Dendritic cell treated with granulocyte-macrophage colony-stimulating factor and Interleukin-4, amounts not matched to agents 40 ng/mL and 50 ng/mL, for 4 days (primary cell): ENCODE measurements around the gene HDAC5.
A peak's percentile ranks its signal among the peaks of the same experiment; 100 is the strongest.
"Not testable (repeated sequence)": the region's sequence is repeated elsewhere in the genome, so short reads cannot be mapped to it uniquely, and the experiment has no call there.

Experiments used
- H3K27ac Mint-ChIP-seq: one replicate; pipeline ENCODE4 v1.8.0; 2022; ENCODE audit warnings: mild to moderate bottlenecking, mixed read lengths
- H3K27me3 Mint-ChIP-seq: one replicate; pipeline ENCODE4 v1.8.0; 2022; ENCODE audit warnings: mild to moderate bottlenecking, mixed read lengths
- H3K36me3 Mint-ChIP-seq: one replicate; pipeline ENCODE4 v1.8.0; 2022; ENCODE audit warnings: low read depth, mixed read lengths
- H3K4me1 Mint-ChIP-seq: one replicate; pipeline ENCODE4 v1.8.0; 2022; ENCODE audit warnings: low read depth, mixed read lengths
- H3K4me3 Mint-ChIP-seq: one replicate; pipeline ENCODE4 v1.8.0; 2022; ENCODE audit warnings: mild to moderate bottlenecking, moderate library complexity, mixed read lengths
- H3K9me3 Mint-ChIP-seq: one replicate; pipeline ENCODE4 v1.8.0; 2022; ENCODE audit warnings: mixed read lengths
- intact Hi-C: fragments of 100-400 bp; cut with micrococcal nuclease; formaldehyde crosslinking; loops from one replicate; pipeline ENCODE4 v1.15.0; 2022

Gene HDAC5

DNA sequence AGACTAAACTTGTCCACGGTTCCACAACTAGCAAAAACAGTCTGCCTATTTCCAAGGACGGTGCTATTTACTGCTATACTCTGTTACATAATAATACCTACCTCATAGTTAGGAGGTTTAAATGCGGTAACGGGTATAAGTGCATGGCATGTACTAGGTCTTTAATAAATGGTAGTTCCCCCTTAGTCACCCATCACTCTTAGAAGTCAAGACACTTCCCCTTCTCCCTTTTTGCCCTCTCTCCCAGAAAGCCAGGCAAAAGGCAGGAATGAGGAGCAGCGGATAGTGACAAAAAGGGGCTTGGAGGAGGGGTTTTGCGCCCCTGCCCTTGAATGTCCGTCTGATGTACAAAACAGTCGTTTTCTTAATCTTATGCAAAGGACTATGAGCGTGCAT lies 55.9 kb downstream of the HDAC5 start:
- Mint-ChIP-seq H3K27me3 (no peaks in the 10 kb centered on the region), H3K9me3 (no peaks in the 10 kb centered on the region), H3K36me3 (peaks cover 37% of the 10 kb centered on the region), H3K4me3 (no peak overlapping the region), H3K4me1 (peaks cover 67% of the 10 kb centered on the region), H3K27ac (peak overlapping the region; percentile 80)
- intact Hi-C loops = no loop called here

- Mint-ChIP-seq H3K4me1 (peaks cover 58% of the 10 kb centered on the region), H3K36me3 (peaks cover 48% of the 10 kb centered on the region), H3K27me3 (no peaks in the 10 kb centered on the region), H3K9me3 (no peaks in the 10 kb centered on the region), H3K27ac (peak within 1 kb of the TSS; percentile 80), H3K4me3 (peak within 1 kb of the TSS; percentile 94)
- intact Hi-C loops = no loop called here
These were observed 57.1 kb downstream of the HDAC5 start, which contains the start of gene LSM12 for GRCh38 chr17:44066204-44066930. LSM12 (minus strand) TSS chr17:44066671; CDS start chr17:44066587, 84 bp downstream.

- Mint-ChIP-seq H3K27ac (peak overlapping the region; percentile 80), H3K4me3 (peak overlapping the region; percentile 94), H3K9me3 (no peaks in the 10 kb centered on the region), H3K4me1 (peaks cover 53% of the 10 kb centered on the region), H3K36me3 (peaks cover 50% of the 10 kb centered on the region), H3K27me3 (no peaks in the 10 kb centered on the region)
- intact Hi-C loops = no loop called here
These were observed 57.7 kb downstream of the HDAC5 start for GRCh38 chr17:44065668-44066203.

GRCh38 chr17:44063704-44064639 lies 59.5 kb downstream of the HDAC5 start:
- Mint-ChIP-seq H3K4me3 (no peak overlapping the region), H3K4me1 (peaks cover 50% of the 10 kb centered on the region), H3K27ac (no peak overlapping the region), H3K36me3 (peaks cover 65% of the 10 kb centered on the region), H3K9me3 (no peaks in the 10 kb centered on the region), H3K27me3 (no peaks in the 10 kb centered on the region)
- intact Hi-C loops = no loop called here

DNA sequence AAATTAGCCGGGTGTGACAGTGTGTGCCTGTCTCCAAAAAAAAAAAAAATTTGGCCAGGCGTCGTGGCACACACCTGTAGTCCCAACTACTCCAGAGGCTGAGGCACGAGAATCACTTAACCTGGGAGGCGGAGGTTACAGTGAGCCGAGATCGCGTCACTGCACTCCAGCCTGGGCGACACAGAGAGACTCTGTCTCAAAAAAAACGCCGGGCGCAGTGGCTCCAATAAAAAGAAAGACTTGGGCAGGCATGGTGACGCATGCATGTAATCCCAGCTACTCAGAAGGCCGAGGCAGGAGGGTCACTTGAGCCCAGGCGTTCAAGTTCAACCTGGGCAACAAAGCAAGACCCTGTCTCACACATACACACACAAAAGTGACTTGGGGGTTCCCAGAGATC lies 60.6 kb downstream of the HDAC5 start:
- Mint-ChIP-seq H3K4me3 (no peak overlapping the region), H3K27me3 (no peaks in the 10 kb centered on the region), H3K9me3 (no peaks in the 10 kb centered on the region), H3K4me1 (peaks cover 43% of the 10 kb centered on the region), H3K27ac (no peak overlapping the region), H3K36me3 (peaks cover 76% of the 10 kb centered on the region)
- intact Hi-C loops = no loop called here

DNA sequence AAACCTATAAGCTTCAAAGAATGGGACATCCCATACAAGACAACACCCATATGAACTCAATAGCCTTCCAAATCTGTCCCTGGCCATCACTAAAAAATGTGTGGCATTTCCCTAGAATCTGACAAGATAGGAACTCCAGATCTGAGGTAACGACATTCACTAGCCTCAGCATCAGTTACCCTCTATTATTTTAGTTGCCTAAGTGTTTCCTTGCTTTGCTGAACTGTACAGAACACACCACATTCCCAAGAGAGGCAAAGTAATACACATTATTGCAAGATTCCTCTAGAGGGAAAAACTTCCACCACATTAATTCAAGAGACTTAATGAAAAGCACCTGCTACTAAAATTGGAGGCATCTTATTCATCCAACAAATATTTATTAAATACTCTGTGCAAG lies 62.0 kb downstream of the HDAC5 start:
- H3K9me3 Mint-ChIP-seq = no peaks in the 10 kb centered on the region
- no peaks in the 10 kb centered on the region for H3K27me3 Mint-ChIP-seq
- no peak overlapping the region for H3K27ac Mint-ChIP-seq
- peaks cover 30% of the 10 kb centered on the region for H3K4me1 Mint-ChIP-seq
- intact Hi-C loops = no loop called here
- H3K4me3 Mint-ChIP-seq = no peak overlapping the region
- H3K36me3 Mint-ChIP-seq = peaks cover 90% of the 10 kb centered on the region

DNA sequence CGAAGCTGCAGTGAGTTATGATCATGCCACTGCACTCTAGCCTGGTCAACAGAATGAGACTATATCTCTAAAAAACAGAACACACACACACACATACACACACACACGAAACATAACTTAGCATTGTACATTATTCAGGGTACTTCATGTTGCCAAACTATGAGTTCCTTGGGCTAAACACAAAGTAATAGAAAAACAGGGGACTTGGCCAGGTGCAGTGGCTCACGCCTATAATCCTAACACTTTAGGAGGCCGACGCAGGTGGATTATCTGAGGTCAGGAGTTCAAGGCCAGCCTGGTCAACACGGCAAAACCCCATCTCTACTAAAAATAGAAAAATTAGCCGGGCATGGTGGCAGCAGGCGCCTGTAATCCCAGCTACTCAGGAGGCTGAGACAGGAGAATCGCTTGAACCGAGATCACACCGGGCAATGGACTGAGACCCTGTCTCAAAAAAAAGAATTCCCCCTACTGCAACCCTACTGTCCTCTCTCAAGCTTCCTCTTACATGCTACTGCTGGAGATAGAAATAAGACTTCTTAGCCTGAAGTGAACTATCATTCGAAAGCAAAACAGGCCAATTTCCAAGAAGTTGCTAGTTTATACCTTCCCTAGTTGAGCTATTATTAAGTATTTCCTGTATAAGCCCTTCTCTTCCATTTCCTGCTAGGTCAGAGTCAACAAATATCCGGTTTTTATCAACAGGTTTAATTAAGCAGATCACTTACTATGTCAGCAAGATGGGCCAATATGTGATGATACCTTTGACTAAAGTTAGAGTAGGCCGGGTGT lies 64.1 kb downstream of the HDAC5 start:
- Mint-ChIP-seq H3K27me3 (no peaks in the 10 kb centered on the region), H3K9me3 (no peaks in the 10 kb centered on the region), H3K4me1 (peaks cover 28% of the 10 kb centered on the region), H3K36me3 (peaks cover 95% of the 10 kb centered on the region), H3K27ac (no peak overlapping the region), H3K4me3 (no peak overlapping the region)
- intact Hi-C loops = no loop called here

DNA sequence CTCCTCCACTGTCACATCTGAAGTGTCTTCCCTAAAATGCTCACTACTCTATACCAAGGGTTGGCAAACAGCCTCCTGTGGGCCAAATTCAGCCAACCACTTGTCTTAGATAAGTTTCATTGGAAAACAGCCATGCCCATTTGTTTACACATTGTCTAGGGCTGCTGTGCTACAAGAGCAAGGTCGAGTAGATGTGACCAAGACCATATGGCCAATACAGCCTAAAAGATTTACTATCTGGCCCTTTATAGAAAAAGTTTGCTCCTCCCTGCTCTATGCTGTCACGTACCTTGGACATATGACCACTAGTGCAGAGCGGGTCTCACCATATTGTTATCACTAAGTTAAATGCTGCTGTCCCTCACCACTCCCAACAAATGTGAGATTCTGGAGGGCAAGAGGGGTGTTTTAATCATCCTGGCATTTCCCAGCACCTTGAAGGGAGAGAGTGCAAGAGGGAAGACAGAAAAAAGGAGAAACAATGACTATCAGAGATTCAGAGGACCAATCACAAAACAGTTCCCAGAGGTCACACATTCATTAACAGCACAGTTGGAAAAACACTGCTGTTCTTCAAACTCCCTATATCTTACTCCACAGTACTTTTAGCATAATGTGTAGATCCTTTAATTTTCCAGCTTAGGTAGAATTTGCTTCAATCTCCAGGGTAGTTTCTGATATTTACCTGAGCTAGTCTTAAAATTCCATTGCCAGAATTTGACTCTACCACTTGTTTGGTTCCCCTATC lies 70.1 kb downstream of the HDAC5 start:
- H3K4me1 Mint-ChIP-seq = peaks cover 23% of the 10 kb centered on the region
- H3K27me3 Mint-ChIP-seq = no peaks in the 10 kb centered on the region
- no peaks in the 10 kb centered on the region for H3K9me3 Mint-ChIP-seq
- peak overlapping the region; percentile 14 for H3K27ac Mint-ChIP-seq
- H3K4me3 Mint-ChIP-seq = no peak overlapping the region
- intact Hi-C loops = no loop called here
- H3K36me3 Mint-ChIP-seq = peaks cover 94% of the 10 kb centered on the region

- no peaks in the 10 kb centered on the region for H3K27me3 Mint-ChIP-seq
- H3K4me1 Mint-ChIP-seq = peaks cover 20% of the 10 kb centered on the region
- no peak overlapping the region for H3K27ac Mint-ChIP-seq
- no peak overlapping the region for H3K4me3 Mint-ChIP-seq
- intact Hi-C loops = no loop called here
- H3K36me3 Mint-ChIP-seq = peaks cover 86% of the 10 kb centered on the region
- H3K9me3 Mint-ChIP-seq = no peaks in the 10 kb centered on the region
These were observed 74.0 kb downstream of the HDAC5 start for GRCh38 chr17:44049294-44050060.

GRCh38 chr17:44046893-44047292 lies 76.5 kb downstream of the HDAC5 start:
- H3K4me3 Mint-ChIP-seq, H3K27ac Mint-ChIP-seq, H3K9me3 Mint-ChIP-seq, H3K27me3 Mint-ChIP-seq, intact Hi-C loops: not testable (repeated sequence)
- peaks cover 21% of the 10 kb centered on the region for H3K4me1 Mint-ChIP-seq
- H3K36me3 Mint-ChIP-seq = peaks cover 61% of the 10 kb centered on the region

DNA sequence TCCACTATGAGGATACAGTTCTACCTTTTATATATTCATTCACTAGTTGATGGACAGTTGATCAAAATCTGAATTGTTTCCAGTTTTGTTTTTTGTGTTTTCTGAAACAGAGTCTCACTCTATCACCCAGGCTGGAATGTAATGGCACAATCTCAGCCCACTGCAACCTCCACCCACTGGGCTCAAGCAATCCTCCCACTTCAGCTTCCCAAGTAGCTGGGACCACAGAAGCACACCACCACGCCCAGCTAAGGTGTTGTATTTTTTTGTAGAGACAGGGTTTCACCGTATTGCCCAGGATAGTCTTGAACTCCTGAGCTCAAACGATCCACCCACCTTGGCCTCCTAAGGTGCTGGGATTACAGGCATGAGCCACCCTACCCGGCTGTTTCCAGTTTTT lies 78.0 kb downstream of the HDAC5 start:
- no peaks in the 10 kb centered on the region for H3K27me3 Mint-ChIP-seq
- H3K4me3 Mint-ChIP-seq = no peak overlapping the region
- peaks cover 30% of the 10 kb centered on the region for H3K4me1 Mint-ChIP-seq
- no peak overlapping the region for H3K27ac Mint-ChIP-seq
- peaks cover 53% of the 10 kb centered on the region for H3K36me3 Mint-ChIP-seq
- intact Hi-C loops = no loop called here
- H3K9me3 Mint-ChIP-seq = no peaks in the 10 kb centered on the region

DNA sequence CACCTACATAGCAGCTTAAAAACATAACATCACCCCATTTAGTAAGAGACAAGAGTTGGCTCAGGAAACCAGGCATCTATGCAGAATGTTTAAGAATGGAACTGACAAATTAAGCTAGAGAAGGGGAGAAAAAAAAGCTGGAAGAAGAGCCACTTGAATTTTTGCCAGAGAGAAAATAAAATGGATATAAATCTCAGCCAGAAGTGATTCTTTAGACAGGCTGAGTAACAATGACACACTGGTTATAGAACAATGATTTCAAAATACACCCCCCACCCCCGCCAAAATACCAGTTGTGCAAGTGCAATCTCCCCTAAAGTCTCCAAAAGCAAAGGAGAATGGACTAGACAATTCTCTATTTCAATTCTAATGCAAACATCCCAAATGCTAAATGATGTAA lies 79.4 kb downstream of the HDAC5 start:
- intact Hi-C loops = no loop called here
- no peaks in the 10 kb centered on the region for H3K9me3 Mint-ChIP-seq
- H3K4me1 Mint-ChIP-seq = peaks cover 30% of the 10 kb centered on the region
- H3K27ac Mint-ChIP-seq = peak overlapping the region; percentile 76
- H3K36me3 Mint-ChIP-seq = peaks cover 51% of the 10 kb centered on the region
- H3K4me3 Mint-ChIP-seq = no peak overlapping the region
- H3K27me3 Mint-ChIP-seq = no peaks in the 10 kb centered on the region
